ENCODE measurements around the gene NADSYN1. TPM values are rescaled to one million over a fixed set of nuclear protein-coding genes. Genes with fewer than 3 reads are reported as not detected.
A peak's percentile ranks its signal among the peaks of the same experiment; 100 is the strongest.

Gene NADSYN1
- total and polyA plus RNA-seq, 2 donors from 2014 or later: 34.9 to 72.9 TPM

DNA sequence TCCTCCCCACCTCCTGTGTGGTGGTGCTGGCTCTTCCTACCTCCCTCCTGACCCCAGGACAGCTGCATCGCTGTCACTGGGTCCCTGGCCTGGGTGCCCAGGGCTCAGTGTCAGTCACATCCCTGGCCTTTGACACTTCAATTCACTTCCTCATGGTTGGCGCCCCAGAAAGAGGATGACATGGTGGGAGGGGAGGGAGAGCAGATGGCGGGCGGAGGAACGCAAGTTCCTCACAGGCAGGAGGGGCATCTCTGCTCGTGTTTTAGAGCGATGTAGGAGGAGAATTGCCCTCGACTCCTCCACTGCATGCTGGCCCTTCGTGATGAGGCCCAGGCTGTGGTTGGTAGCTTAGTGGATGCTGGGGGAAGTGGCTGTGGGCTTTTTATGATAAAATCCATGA lies 38.9 kb downstream of the NADSYN1 start:
- Histone ChIP-seq H3K27me3 (ENCODE audit: control insufficient read depth, insufficient read depth, low read length) (no peaks in the 10 kb centered on the region), H3K9ac (ENCODE audit: low read length in 3 of 3) (no peak overlapping the region), H3K27ac (ENCODE audit: low read depth in 2 of 2, low read length in 2 of 2) (no peak overlapping the region), H3K4me1 (ENCODE audit: control insufficient read depth in 2 of 3, insufficient read depth in 2 of 3, low read depth in 1 of 3, low read length in 3 of 3) (peaks cover 0 to 2% (median 0%) of the 10 kb centered on the region in 3 donors), H3K9me3 (ENCODE audit: control insufficient read depth in 2 of 3, insufficient read depth in 1 of 3, low read length in 3 of 3) (no peaks in the 10 kb centered on the region), H3K4me3 (ENCODE audit: low read length in 3 of 3) (no peak overlapping the region), H3K36me3 (ENCODE audit: control insufficient read depth in 2 of 3, insufficient read depth in 3 of 3, low read length in 3 of 3) (peaks cover 0 to 28% (median 21%) of the 10 kb centered on the region in 3 donors)
- intact Hi-C loops (cut with DNase I): no loop called here
- FAIRE-seq: no peak
- no peak for DNase-seq
- TF ChIP-seq, protein P1, sequence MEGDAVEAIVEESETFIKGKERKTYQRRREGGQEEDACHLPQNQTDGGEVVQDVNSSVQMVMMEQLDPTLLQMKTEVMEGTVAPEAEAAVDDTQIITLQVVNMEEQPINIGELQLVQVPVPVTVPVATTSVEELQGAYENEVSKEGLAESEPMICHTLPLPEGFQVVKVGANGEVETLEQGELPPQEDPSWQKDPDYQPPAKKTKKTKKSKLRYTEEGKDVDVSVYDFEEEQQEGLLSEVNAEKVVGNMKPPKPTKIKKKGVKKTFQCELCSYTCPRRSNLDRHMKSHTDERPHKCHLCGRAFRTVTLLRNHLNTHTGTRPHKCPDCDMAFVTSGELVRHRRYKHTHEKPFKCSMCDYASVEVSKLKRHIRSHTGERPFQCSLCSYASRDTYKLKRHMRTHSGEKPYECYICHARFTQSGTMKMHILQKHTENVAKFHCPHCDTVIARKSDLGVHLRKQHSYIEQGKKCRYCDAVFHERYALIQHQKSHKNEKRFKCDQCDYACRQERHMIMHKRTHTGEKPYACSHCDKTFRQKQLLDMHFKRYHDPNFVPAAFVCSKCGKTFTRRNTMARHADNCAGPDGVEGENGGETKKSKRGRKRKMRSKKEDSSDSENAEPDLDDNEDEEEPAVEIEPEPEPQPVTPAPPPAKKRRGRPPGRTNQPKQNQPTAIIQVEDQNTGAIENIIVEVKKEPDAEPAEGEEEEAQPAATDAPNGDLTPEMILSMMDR (IDR thresholded peaks at IDR 0.05; ENCODE audit: borderline replicate concordance, extremely low read depth, insufficient read depth): no peak

DNA sequence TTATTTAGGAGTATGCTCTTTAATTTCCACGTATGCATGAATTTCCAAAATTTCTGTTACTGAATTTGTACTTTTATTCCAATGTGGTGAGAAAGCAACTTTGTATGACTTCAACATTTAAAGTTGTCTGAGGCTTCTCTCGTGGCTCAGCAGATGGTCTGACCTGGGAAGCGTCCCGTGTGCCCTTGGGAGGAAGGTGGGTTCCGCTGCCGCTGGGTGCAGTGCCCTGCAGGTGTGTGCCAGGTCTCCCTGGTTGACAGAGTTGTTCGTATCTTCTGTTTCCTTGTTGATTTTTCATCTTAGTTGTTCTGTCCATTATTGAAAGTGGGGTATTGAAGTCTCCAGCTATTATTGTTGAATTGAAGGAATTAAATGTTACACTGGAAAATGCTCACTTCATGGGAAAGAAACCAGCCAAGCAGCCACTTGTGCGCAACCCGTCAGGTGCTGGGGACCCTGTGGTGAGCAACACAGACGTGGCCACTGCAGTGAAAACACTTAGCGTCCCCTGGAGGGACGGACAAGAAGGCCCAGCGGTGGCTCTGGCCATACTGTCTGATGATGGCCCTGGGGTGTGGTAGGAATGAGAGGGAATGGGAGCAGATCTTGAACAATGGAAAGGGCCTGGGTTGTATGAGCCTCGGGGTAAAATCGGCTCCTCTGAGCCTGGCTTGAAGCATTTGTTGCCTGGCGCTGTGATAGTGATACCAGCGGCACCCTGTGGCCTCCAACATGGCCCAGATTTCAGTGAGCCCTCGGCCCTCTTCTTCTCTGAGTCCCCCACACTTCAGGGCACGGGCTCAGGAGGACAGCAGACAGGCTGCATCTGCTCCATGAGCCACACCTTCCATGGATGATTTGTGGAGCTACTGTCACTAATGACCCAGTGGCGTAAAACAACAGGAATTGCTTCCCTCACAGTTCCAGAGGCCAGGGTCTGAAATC lies 42.6 kb downstream of the NADSYN1 start:
- Histone ChIP-seq H3K27me3 (ENCODE audit: control insufficient read depth, insufficient read depth, low read length) (no peaks in the 10 kb centered on the region), H3K4me3 (ENCODE audit: low read length in 3 of 3) (no peak overlapping the region), H3K9me3 (ENCODE audit: control insufficient read depth in 2 of 3, insufficient read depth in 1 of 3, low read length in 3 of 3) (no peaks in the 10 kb centered on the region), H3K27ac (ENCODE audit: low read depth in 2 of 2, low read length in 2 of 2) (no peak overlapping the region), H3K9ac (ENCODE audit: low read length in 3 of 3) (no peak overlapping the region), H3K4me1 (ENCODE audit: control insufficient read depth in 2 of 3, insufficient read depth in 2 of 3, low read depth in 1 of 3, low read length in 3 of 3) (no peaks in the 10 kb centered on the region), H3K36me3 (ENCODE audit: control insufficient read depth in 2 of 3, insufficient read depth in 3 of 3, low read length in 3 of 3) (peaks cover 2 to 50% (median 39%) of the 10 kb centered on the region in 3 donors)
- TF ChIP-seq, protein P1 (IDR thresholded peaks at IDR 0.05; ENCODE audit: borderline replicate concordance, extremely low read depth, insufficient read depth): no peak
- DNase-seq: peak in 3 of 5 donors; percentile 18 to 45 (median 21)
- intact Hi-C loops (cut with DNase I): no loop called here
- FAIRE-seq: no peak

DNA sequence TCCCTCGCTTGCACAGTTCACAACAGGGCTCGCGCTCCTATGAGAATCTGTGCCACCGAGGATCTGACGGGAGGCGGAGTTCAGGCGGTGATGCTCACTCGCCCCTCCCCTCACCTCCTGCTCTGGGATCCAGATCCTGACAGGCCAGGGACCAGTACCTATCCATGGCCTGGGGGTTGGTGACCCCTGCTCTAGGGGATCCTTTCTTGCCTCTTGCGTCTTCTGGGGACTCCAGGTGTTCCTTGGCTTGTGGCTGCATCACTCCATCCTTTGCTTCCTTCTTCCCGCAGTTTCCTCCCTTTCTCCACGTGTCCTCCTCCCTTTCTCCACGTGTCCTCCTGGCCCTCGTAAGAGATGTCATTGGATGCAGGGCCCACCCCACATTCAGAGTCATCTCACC lies 43.4 kb downstream of the NADSYN1 start:
- DNase-seq: peak in 1 of 5 donors; percentile 32
- H3K9me3 ChIP-seq (ENCODE audit: control insufficient read depth in 2 of 3, insufficient read depth in 1 of 3, low read length in 3 of 3): no peaks in the 10 kb centered on the region
- H3K27ac ChIP-seq (ENCODE audit: low read depth in 2 of 2, low read length in 2 of 2): no peak overlapping the region
- intact Hi-C loops (cut with DNase I): no loop called here
- FAIRE-seq: no peak
- TF ChIP-seq, protein P1 (IDR thresholded peaks at IDR 0.05; ENCODE audit: borderline replicate concordance, extremely low read depth, insufficient read depth): no peak
- H3K4me3 ChIP-seq (ENCODE audit: low read length in 3 of 3): no peak overlapping the region
- H3K9ac ChIP-seq (ENCODE audit: low read length in 3 of 3): no peak overlapping the region
- H3K36me3 ChIP-seq (ENCODE audit: control insufficient read depth in 2 of 3, insufficient read depth in 3 of 3, low read length in 3 of 3): peaks cover 2 to 48% (median 35%) of the 10 kb centered on the region in 3 donors
- no peaks in the 10 kb centered on the region for H3K27me3 ChIP-seq (ENCODE audit: control insufficient read depth, insufficient read depth, low read length)
- no peaks in the 10 kb centered on the region for H3K4me1 ChIP-seq (ENCODE audit: control insufficient read depth in 2 of 3, insufficient read depth in 2 of 3, low read depth in 1 of 3, low read length in 3 of 3)
